MM.1S (cell line): ENCODE measurements around the gene PTGES.
"Not testable (repeated sequence)": the region's sequence is repeated elsewhere in the genome, so short reads cannot be mapped to it uniquely, and the experiment has no call there.

Experiments used
- DNase-seq: peaks from one replicate; pipeline ENCODE4 v3.0.0-alpha.2; 2015
- H2AFZ ChIP-seq: fragments of 300-600 bp; sonication (generic); 2 replicates; pipeline ENCODE4 v1.6.0; 2016; ENCODE audit warnings: antibody characterized with exemption, low read length
- H3F3A ChIP-seq: fragments of 300-600 bp; sonication (generic); 2 replicates; pipeline ENCODE4 v1.6.1; 2016; ENCODE audit warnings: mild to moderate bottlenecking, antibody characterized with exemption, low read length, moderate library complexity, mixed read lengths; ENCODE audit not compliant: insufficient read depth
- H3K27ac ChIP-seq: fragments of 300-600 bp; sonication (generic); 2 replicates; pipeline ENCODE4 v1.5.1; 2016; ENCODE audit warnings: mild to moderate bottlenecking, low read length
- H3K27me3 ChIP-seq: fragments of 300-600 bp; sonication (generic); replicated peaks from 2 replicates; pipeline ENCODE4 v1.6.0; 2016; ENCODE audit warnings: low read length; ENCODE audit not compliant: insufficient read depth
- H3K36me3 ChIP-seq: fragments of 300-600 bp; sonication (generic); replicated peaks from 2 replicates; pipeline ENCODE4 v1.6.1; 2016; ENCODE audit warnings: mild to moderate bottlenecking, low read length, mixed read lengths; ENCODE audit not compliant: insufficient read depth
- H3K4me1 ChIP-seq: fragments of 300-600 bp; sonication (generic); 2 replicates; pipeline ENCODE4 v1.6.1; 2016; ENCODE audit warnings: low read length, mixed read lengths
- H3K4me2 ChIP-seq: fragments of 300-600 bp; sonication (generic); 2 replicates; pipeline ENCODE4 v1.6.0; 2016; ENCODE audit warnings: low read depth, low read length
- H3K4me3 ChIP-seq: fragments of 300-600 bp; sonication (generic); 2 replicates; pipeline ENCODE4 v1.5.1; 2016; ENCODE audit warnings: low read length, mixed read lengths
- H3K79me2 ChIP-seq: fragments of 300-600 bp; sonication (generic); 2 replicates; pipeline ENCODE4 v1.6.1; 2016; ENCODE audit warnings: mixed run types, low read length, mixed read lengths
- H3K9ac ChIP-seq: fragments of 300-600 bp; sonication (generic); 2 replicates; pipeline ENCODE4 v1.6.1; 2016; ENCODE audit warnings: low read length, mixed read lengths
- H3K9me2 ChIP-seq: fragments of 300-600 bp; sonication (generic); replicated peaks from 2 replicates; pipeline ENCODE4 v1.6.1; 2016; ENCODE audit warnings: mild to moderate bottlenecking, low read length, mixed read lengths; ENCODE audit not compliant: insufficient read depth
- H3K9me3 ChIP-seq: fragments of 300-600 bp; sonication (generic); replicated peaks from 2 replicates; pipeline ENCODE4 v1.6.1; 2016; ENCODE audit warnings: mild to moderate bottlenecking, low read length, mixed read lengths; ENCODE audit not compliant: insufficient read depth
- H4K20me1 ChIP-seq: fragments of 300-600 bp; sonication (generic); 2 replicates; pipeline ENCODE4 v1.6.1; 2016; ENCODE audit warnings: mild to moderate bottlenecking, low read length, moderate library complexity, mixed read lengths; ENCODE audit not compliant: insufficient read depth
- CTCF ChIP-seq: fragments of 300-600 bp; sonication (generic); IDR thresholded peaks from 2 replicates; pipeline ENCODE4 v1.5.1; 2016; ENCODE audit warnings: antibody characterized with exemption, low read length, mixed read lengths
- EZH2 ChIP-seq: fragments of 300-600 bp; sonication (generic); optimal IDR thresholded peaks from 2 replicates; pipeline ENCODE3; 2017; ENCODE audit warnings: low read depth, mild to moderate bottlenecking, antibody characterized with exemption, low read length, mixed read lengths
- EZH2phosphoT487 ChIP-seq: fragments of 300-600 bp; sonication (generic); IDR thresholded peaks from 2 replicates; pipeline ENCODE4 v1.6.1; 2018; ENCODE audit warnings: antibody characterized with exemption, low read length

Gene PTGES

GRCh38 chr9:129794549-129794948 lies 41.7 kb upstream of the PTGES start:
- Histone ChIP-seq H3K4me3 (no peak overlapping the region), H3K36me3 (no peaks in the 10 kb centered on the region)
- no peak for DNase-seq

GRCh38 chr9:129786481-129786880 lies 33.6 kb upstream of the PTGES start:
- Histone ChIP-seq H3K4me1 (no peaks in the 10 kb centered on the region), H3K9me3 (no peaks in the 10 kb centered on the region), H3K36me3 (no peaks in the 10 kb centered on the region), H4K20me1 (no peaks in the 10 kb centered on the region), H3F3A (no peaks in the 10 kb centered on the region), H3K27me3 (peaks cover 76% of the 10 kb centered on the region), H3K4me3 (no peak overlapping the region), H3K4me2 (no peak overlapping the region), H3K79me2 (no peaks in the 10 kb centered on the region), H2AFZ (no peak overlapping the region), H3K9ac (no peak overlapping the region), H3K9me2 (no peaks in the 10 kb centered on the region), H3K27ac (no peak overlapping the region)
- DNase-seq: no peak
- no peak for TF ChIP-seq CTCF
- no peak for TF ChIP-seq EZH2
- no peak for TF ChIP-seq EZH2phosphoT487

More at GRCh38 chr9:129794549-129794948, 41.7 kb upstream of the PTGES start:
- H3K9me3 ChIP-seq: no peaks in the 10 kb centered on the region
- no peak overlapping the region for H2AFZ ChIP-seq
- no peak overlapping the region for H3K27ac ChIP-seq
- no peaks in the 10 kb centered on the region for H4K20me1 ChIP-seq
- H3K79me2 ChIP-seq: no peaks in the 10 kb centered on the region
- no peaks in the 10 kb centered on the region for H3F3A ChIP-seq
- no peak overlapping the region for H3K4me2 ChIP-seq
- H3K9me2 ChIP-seq: no peaks in the 10 kb centered on the region
- peaks cover 50% of the 10 kb centered on the region for H3K27me3 ChIP-seq
- H3K4me1 ChIP-seq: no peaks in the 10 kb centered on the region
- no peak for TF ChIP-seq CTCF
- no peak for TF ChIP-seq EZH2phosphoT487
- no peak for TF ChIP-seq EZH2
- no peak overlapping the region for H3K9ac ChIP-seq

- H3K79me2 ChIP-seq: no peaks in the 10 kb centered on the region
- no peaks in the 10 kb centered on the region for H3K36me3 ChIP-seq
- H3K9ac ChIP-seq: no peak overlapping the region
- H2AFZ ChIP-seq: no peak overlapping the region
- H4K20me1 ChIP-seq: no peaks in the 10 kb centered on the region
- H3F3A ChIP-seq: no peaks in the 10 kb centered on the region
- H3K4me3 ChIP-seq: no peak overlapping the region
- H3K9me2 ChIP-seq: no peaks in the 10 kb centered on the region
- peaks cover 81% of the 10 kb centered on the region for H3K27me3 ChIP-seq
- H3K4me2 ChIP-seq: no peak overlapping the region
- H3K4me1 ChIP-seq: no peaks in the 10 kb centered on the region
- TF ChIP-seq CTCF (no peak), EZH2phosphoT487 (no peak), EZH2 (no peak)
- no peak for DNase-seq
- H3K27ac ChIP-seq: no peak overlapping the region
- H3K9me3 ChIP-seq: no peaks in the 10 kb centered on the region
Measured at GRCh38 chr9:129785866-129786265, 33.0 kb upstream of the PTGES start.

GRCh38 chr9:129784970-129785369 lies 32.1 kb upstream of the PTGES start:
- not testable (repeated sequence) for H3K36me3 ChIP-seq, H3F3A ChIP-seq, H4K20me1 ChIP-seq, H3K9me2 ChIP-seq, H3K4me3 ChIP-seq, H3K4me1 ChIP-seq, H2AFZ ChIP-seq, H3K27ac ChIP-seq, H3K4me2 ChIP-seq, H3K9ac ChIP-seq, H3K9me3 ChIP-seq, H3K79me2 ChIP-seq, DNase-seq
- peaks cover 87% of the 10 kb centered on the region for H3K27me3 ChIP-seq
